Measurements from ENCODE around the gene HS3ST1.

DNA sequence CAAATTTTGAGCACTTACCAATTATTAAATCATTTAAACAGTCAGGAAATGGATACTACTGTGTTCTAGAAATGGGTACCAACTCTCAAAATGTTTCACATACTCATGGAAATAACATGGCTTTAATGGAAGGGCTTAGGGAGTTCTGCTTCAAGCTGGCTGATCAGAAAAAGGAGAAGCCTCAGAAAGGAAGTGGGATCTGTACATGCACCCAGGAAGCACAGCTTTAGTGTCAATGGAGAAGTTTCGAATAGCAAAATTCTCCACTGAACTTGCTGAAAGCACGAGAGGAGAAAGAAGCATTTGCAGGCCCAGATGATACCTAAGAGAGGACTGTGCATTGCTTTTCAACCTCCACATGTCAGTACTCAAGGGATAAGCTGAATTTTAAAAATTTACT is 11.1 kb upstream of the HS3ST1 start:
- TF ChIP-seq POLR2AphosphoS5 (IDR thresholded peaks at IDR 0.05; ENCODE audit: low read depth, low read length) = no peak
- TF ChIP-seq POLR2A (IDR thresholded peaks at IDR 0.05; ENCODE audit: low read depth, low read length) = no peak
